Gastroesophageal sphincter (tissue), 4 donors: ENCODE measurements around the gene NOSIP. TPM values are rescaled to one million over a fixed set of nuclear protein-coding genes. Genes with fewer than 3 reads are reported as not detected.

ENCODE experiments used
- ATAC-seq: fragments of 150-250 bp; one replicate; pipeline ENCODE4 v1.9.1; 2016; ENCODE audit warnings: mild to moderate bottlenecking, moderate library complexity
- H3K27ac ChIP-seq, 4 donors: fragments of 200-600 bp; sonication (generic) in 3 of 4; 1 replicate in 3 of 4; 2 replicates in 1 of 4; pipeline ENCODE4 v1.5.1; 2016 to 2019
- H3K27me3 ChIP-seq: fragments of 200-600 bp; sonication (generic); one replicate; pipeline ENCODE4 v1.5.1; 2019
- H3K36me3 ChIP-seq, 2 donors: fragments of 200-600 bp; sonication (generic); one replicate each; pipeline ENCODE4 v1.5.1; 2019; ENCODE audit warnings: control low read depth in 1 of 2
- H3K4me1 ChIP-seq, 3 donors: fragments of 200-600 bp; sonication (generic); 1 replicate in 2 of 3; 2 replicates in 1 of 3; pipeline ENCODE4 v1.5.1; 2016 to 2019; ENCODE audit warnings: control low read depth in 2 of 3
- H3K4me3 ChIP-seq, 2 donors: fragments of 200-600 bp; sonication (generic); one replicate each; pipeline ENCODE4 v1.5.1; 2019; ENCODE audit warnings: mild to moderate bottlenecking in 1 of 2, moderate library complexity in 1 of 2
- H3K9me3 ChIP-seq, 3 donors: fragments of 200-600 bp; sonication (generic); one replicate each; pipeline ENCODE4 v1.5.1; 2017 to 2019; ENCODE audit warnings: control low read depth in 2 of 3
- CTCF ChIP-seq, 4 experiments: fragments of 200-600 bp in 2 of 4; fragments of 450-650 bp in 2 of 4; sonication (generic) in 1 of 4; IDR thresholded peaks; one replicate each; pipeline ENCODE4 v1.5.1; 2017 to 2019; ENCODE audit warnings: antibody characterized with exemption in 4 of 4, mild to moderate bottlenecking in 2 of 4, moderate library complexity in 2 of 4
- EP300 ChIP-seq: sonication (generic); formaldehyde crosslinking; IDR thresholded peaks from one replicate; pipeline ENCODE4 v1.6.1; 2017; ENCODE audit warnings: antibody characterized with exemption, mild to moderate bottlenecking
- POLR2A ChIP-seq, 2 donors: fragments of 450-650 bp; IDR thresholded peaks; one replicate each; pipeline ENCODE4 v1.6.1; 2017; ENCODE audit warnings: antibody characterized with exemption in 2 of 2, mild to moderate bottlenecking in 2 of 2, moderate library complexity in 1 of 2
- POLR2AphosphoS5 ChIP-seq: sonication (generic); formaldehyde crosslinking; IDR thresholded peaks from one replicate; pipeline ENCODE4 v1.6.1; 2017; ENCODE audit warnings: antibody characterized with exemption
- WGBS, 2 donors: methylation state at CpG; one replicate each; pipeline ENCODE4 v1.1.5; 2018; ENCODE audit warnings: low coverage in 1 of 2; 5-methylcytosine and 5-hydroxymethylcytosine counted together
- total RNA-seq, 4 donors: library from RNA; depleted of rRNA; stranded (reverse); fragments of >200 nt; gene quantifications; one replicate each; pipeline ENCODE4 v1.1.0, GENCODE V29; 2016

The NOSIP gene
- total RNA-seq, 4 donors from 2014 or later = 45.5 to 59.6 (median 51.8) TPM

- Histone ChIP-seq H3K9me3 (no peaks in the 10 kb centered on the region), H3K36me3 (peaks cover 0 to 88% of the 10 kb centered on the region in 2 donors), H3K4me1 (peaks cover 0 to 34% (median 8%) of the 10 kb centered on the region in 3 donors), H3K27ac (no peak overlapping the region), H3K27me3 (no peaks in the 10 kb centered on the region), H3K4me3 (no peak overlapping the region)
- 90 to 92% methylated on average over 4 to 8 of the region's 12 CpGs for WGBS, 2 donors
- no peak for ATAC-seq
- TF ChIP-seq POLR2AphosphoS5 (no peak), EP300 (no peak), CTCF (IDR thresholded peaks at IDR 0.05) (no peak), POLR2A (IDR thresholded peaks at IDR 0.05) (no peak)
These were observed 29.2 kb upstream of the NOSIP start for GRCh38 chr19:49609499-49610092.

DNA sequence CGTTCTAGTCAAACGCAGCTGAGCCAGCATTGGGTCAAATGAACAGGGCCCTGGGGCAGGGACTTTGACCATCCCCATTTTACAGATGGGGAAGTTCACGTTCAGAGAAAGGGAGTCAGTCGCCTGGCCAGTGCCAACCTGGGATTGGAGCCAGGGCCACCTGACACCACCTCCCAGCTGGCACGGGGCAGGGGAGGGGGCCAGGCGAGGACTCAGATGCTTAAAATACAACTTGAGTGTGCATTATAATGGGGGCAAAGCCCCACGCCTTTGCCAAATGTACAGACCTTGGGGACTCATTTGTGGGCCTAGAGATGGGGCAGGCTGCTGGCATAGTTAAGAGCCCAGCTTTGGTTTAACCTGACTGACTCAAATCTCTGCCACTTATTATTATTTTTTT lies 25.2 kb upstream of the NOSIP start:
- no peak overlapping the region for H3K27ac ChIP-seq
- TF ChIP-seq POLR2AphosphoS5 (no peak), CTCF (IDR thresholded peaks at IDR 0.05) (no peak), POLR2A (IDR thresholded peaks at IDR 0.05) (no peak), EP300 (no peak)
- peaks cover 0 to 100% of the 10 kb centered on the region in 2 donors for H3K36me3 ChIP-seq
- no peak for ATAC-seq
- peaks cover 0 to 9% (median 0%) of the 10 kb centered on the region in 3 donors for H3K4me1 ChIP-seq
- no peaks in the 10 kb centered on the region for H3K9me3 ChIP-seq
- H3K27me3 ChIP-seq = no peaks in the 10 kb centered on the region
- 83% methylated on average over 1 of the region's 7 CpGs; no CpG with 5 or more reads in 1 of the 2 donors for WGBS, 2 donors
- no peak overlapping the region for H3K4me3 ChIP-seq

DNA sequence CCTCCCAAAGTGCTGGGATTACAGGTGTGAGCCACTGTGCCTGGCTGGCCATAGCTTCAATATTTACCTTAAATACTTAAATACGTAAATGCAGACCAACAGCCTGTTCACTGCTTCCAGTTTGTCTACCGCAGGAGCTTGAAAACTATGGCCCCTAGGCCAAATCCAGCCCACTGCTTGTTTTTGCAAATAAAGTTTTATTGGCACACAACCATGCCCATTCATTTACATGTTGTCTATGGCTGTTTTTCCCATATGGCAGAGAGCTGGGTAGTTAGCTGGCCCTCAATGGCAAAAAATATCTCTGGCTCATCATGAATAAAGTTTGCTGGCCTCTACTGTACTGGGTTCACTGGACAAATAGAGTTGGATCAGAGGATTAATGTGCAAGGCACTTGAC lies 22.4 kb upstream of the NOSIP start:
- TF ChIP-seq EP300 = no peak
- no peak for TF ChIP-seq POLR2A (IDR thresholded peaks at IDR 0.05)
- no peak for TF ChIP-seq POLR2AphosphoS5
- no peak for TF ChIP-seq CTCF (IDR thresholded peaks at IDR 0.05)
- WGBS, 2 donors = 100% methylated on average over 2 of the region's 2 CpGs; no CpG with 5 or more reads in 1 of the 2 donors
- Histone ChIP-seq H3K27ac (no peak overlapping the region), H3K4me3 (no peak overlapping the region), H3K4me1 (peaks cover 0 to 9% (median 0%) of the 10 kb centered on the region in 3 donors), H3K27me3 (no peaks in the 10 kb centered on the region), H3K36me3 (peaks cover 0 to 100% of the 10 kb centered on the region in 2 donors), H3K9me3 (no peaks in the 10 kb centered on the region)
- no peak for ATAC-seq

GRCh38 chr19:49601482-49602038 lies 21.2 kb upstream of the NOSIP start:
- peaks cover 0 to 9% (median 0%) of the 10 kb centered on the region in 3 donors for H3K4me1 ChIP-seq
- TF ChIP-seq POLR2AphosphoS5 (no peak), CTCF (IDR thresholded peaks at IDR 0.05) (no peak), EP300 (no peak), POLR2A (IDR thresholded peaks at IDR 0.05) (no peak)
- ATAC-seq = no peak
- no peak overlapping the region for H3K27ac ChIP-seq
- 77 to 94% methylated on average over 3 to 5 of the region's 38 CpGs for WGBS, 2 donors
- H3K27me3 ChIP-seq = no peaks in the 10 kb centered on the region
- H3K9me3 ChIP-seq = no peaks in the 10 kb centered on the region
- H3K36me3 ChIP-seq = peaks cover 0 to 100% of the 10 kb centered on the region in 2 donors
- H3K4me3 ChIP-seq = no peak overlapping the region
